Colonic mucosa (tissue), 4 donors: Measurements from ENCODE around the gene SLC6A20. TPM values are rescaled to one million over a fixed set of nuclear protein-coding genes. Genes with fewer than 3 reads are reported as not detected.

Source experiments
- DNase-seq: peaks from one replicate; pipeline ENCODE4 v3.0.0-alpha.2; 2020
- H3K27ac ChIP-seq: fragments of 200-600 bp; one replicate; pipeline ENCODE4 v1.8.0; 2021
- H3K27me3 ChIP-seq: fragments of 200-600 bp; one replicate; pipeline ENCODE4 v1.8.0; 2021
- H3K36me3 ChIP-seq: fragments of 200-600 bp; one replicate; pipeline ENCODE4 v1.8.0; 2021
- H3K4me1 ChIP-seq: fragments of 200-600 bp; one replicate; pipeline ENCODE4 v1.8.0; 2021; ENCODE audit warnings: mild to moderate bottlenecking
- H3K4me3 ChIP-seq: fragments of 200-600 bp; one replicate; pipeline ENCODE4 v1.8.0; 2021
- H3K9ac ChIP-seq, 2 donors: one replicate each; pipeline ENCODE4 v1.7.0; 2013; ENCODE audit warnings: control low read depth in 2 of 2, low read depth in 2 of 2, low read length in 2 of 2
- H3K9me3 ChIP-seq: fragments of 200-600 bp; one replicate; pipeline ENCODE4 v1.8.0; 2021
- CTCF ChIP-seq: fragments of 200-600 bp; IDR thresholded peaks from one replicate; pipeline ENCODE4 v1.8.0; 2022; ENCODE audit warnings: antibody characterized with exemption, mild to moderate bottlenecking
- intact Hi-C: fragments of 100-400 bp; cut with DNase I; formaldehyde crosslinking; loops from one replicate; pipeline ENCODE4 v1.14.1; 2022
- total RNA-seq, 2 donors: library from RNA; stranded (reverse); fragmentation: NEBNext Ultra II Directional in 1 of 2; extraction: Animal tissue kit (Norgen Biotek cat#: 25700) in 1 of 2; gene quantifications; one replicate each; pipeline ENCODE4 v1.2.1, GENCODE V29; 2021
- donor health status: healthy.
- donor health status: DM: no; HTN: no; CAD: no.
- donor health status: DM: no; HTN: no; CAD: no.

SLC6A20 gene
- total RNA-seq, 2 donors from 2014 or later: 4.2 to 4.4 TPM

DNA sequence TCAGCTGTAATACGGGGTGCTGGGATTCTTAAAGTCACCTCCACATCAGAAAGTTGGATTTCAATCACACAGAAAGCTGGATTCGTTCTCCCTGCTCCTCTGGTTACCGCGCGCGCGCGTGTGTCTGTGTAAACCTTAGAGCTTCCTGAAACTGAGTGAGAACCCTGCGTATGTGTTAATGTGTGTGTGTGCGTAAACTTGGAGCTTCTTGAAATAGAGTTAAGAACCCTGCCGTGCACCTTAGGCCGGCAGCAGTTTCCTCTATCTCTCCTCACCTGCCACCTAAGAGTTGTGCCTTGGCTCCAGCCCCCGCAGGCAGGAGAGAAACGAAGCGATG, 45.1 kb upstream of the SLC6A20 start:
- intact Hi-C loops: no loop called here
- TF ChIP-seq CTCF: no peak
- no peaks in the 10 kb centered on the region for H3K9me3 ChIP-seq
- H3K36me3 ChIP-seq: no peaks in the 10 kb centered on the region
- peak overlapping the region; percentile 98 for H3K4me3 ChIP-seq
- peak; percentile 35 for DNase-seq
- H3K4me1 ChIP-seq: peaks cover 3% of the 10 kb centered on the region
- H3K27me3 ChIP-seq: no peaks in the 10 kb centered on the region
- H3K27ac ChIP-seq: no peak overlapping the region
- H3K9ac ChIP-seq: peak overlapping the region; percentile 62 to 85

GRCh38 chr3:45838466-45838865, 42.1 kb upstream of the SLC6A20 start:
- Histone ChIP-seq H3K4me3 (no peak overlapping the region), H3K27ac (no peak overlapping the region), H3K4me1 (peaks cover 3% of the 10 kb centered on the region), H3K9ac (no peak overlapping the region), H3K36me3 (no peaks in the 10 kb centered on the region), H3K9me3 (no peaks in the 10 kb centered on the region), H3K27me3 (no peaks in the 10 kb centered on the region)
- DNase-seq: no peak
- TF ChIP-seq CTCF: no peak
- intact Hi-C loops: no loop called here

DNA sequence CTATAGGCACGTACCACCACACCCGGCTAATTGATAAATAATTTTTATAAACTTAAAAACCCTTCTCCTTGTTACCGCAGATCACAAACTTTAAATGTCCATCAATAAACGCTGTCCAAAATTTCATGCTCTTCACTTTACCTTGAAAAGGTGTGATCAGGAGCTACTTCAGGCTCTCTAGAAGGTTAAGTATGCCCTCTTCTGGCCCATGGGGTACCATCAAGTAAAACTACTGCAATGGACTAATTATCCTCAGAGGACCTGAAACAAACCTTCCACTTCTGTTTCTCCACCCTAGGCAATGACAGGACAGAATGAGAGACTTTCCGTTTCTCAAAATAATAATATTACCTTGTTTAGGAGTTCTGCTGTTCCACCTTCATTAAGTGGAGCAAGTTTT, 36.4 kb upstream of the SLC6A20 start:
- no peak overlapping the region for H3K27ac ChIP-seq
- H3K9me3 ChIP-seq: no peaks in the 10 kb centered on the region
- intact Hi-C loops: loop anchor here (2.0 kb wide), 1 partner anchor 72 kb away; no protein-coding TSS in a partner anchor
- no peak overlapping the region for H3K9ac ChIP-seq
- H3K4me3 ChIP-seq: no peak overlapping the region
- H3K27me3 ChIP-seq: no peaks in the 10 kb centered on the region
- TF ChIP-seq CTCF: no peak
- no peaks in the 10 kb centered on the region for H3K4me1 ChIP-seq
- DNase-seq: no peak
- peaks cover 4% of the 10 kb centered on the region for H3K36me3 ChIP-seq

- no peak for TF ChIP-seq CTCF
- Histone ChIP-seq H3K4me1 (no peaks in the 10 kb centered on the region), H3K9ac (no peak overlapping the region), H3K4me3 (no peak overlapping the region), H3K27me3 (no peaks in the 10 kb centered on the region), H3K27ac (no peak overlapping the region), H3K36me3 (peaks cover 4% of the 10 kb centered on the region), H3K9me3 (no peaks in the 10 kb centered on the region)
- DNase-seq: no peak
- intact Hi-C loops: no loop called here
Measured at GRCh38 chr3:45830121-45830520, 33.8 kb upstream of the SLC6A20 start.

DNA sequence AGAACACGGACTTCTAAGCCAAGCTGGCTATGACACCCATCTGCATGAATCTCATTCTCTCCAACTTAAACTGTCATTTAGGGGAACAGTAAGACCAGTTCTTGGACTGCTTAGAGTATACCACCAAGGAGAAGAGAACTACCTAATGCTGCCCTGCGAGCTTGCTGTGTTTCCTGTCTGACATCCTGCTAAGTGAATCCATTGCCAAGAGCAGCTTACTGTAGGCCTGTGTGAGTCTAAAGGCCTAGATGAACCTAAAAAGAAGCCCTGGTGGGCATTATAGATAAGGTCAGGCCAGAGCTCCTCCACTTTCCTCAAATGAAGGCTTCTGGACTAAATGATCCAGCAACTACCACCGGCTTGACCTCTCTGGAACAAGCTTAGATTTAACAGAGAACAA, 30.6 kb upstream of the SLC6A20 start:
- no peaks in the 10 kb centered on the region for H3K9me3 ChIP-seq

More for the DNA sequence above, 30.6 kb upstream of the SLC6A20 start:
- no peaks in the 10 kb centered on the region for H3K4me1 ChIP-seq
- H3K4me3 ChIP-seq: no peak overlapping the region
- no peak for TF ChIP-seq CTCF
- no peak overlapping the region for H3K27ac ChIP-seq
- peaks cover 9% of the 10 kb centered on the region for H3K36me3 ChIP-seq
- H3K9ac ChIP-seq: no peak overlapping the region
- no peak for DNase-seq
- no peaks in the 10 kb centered on the region for H3K27me3 ChIP-seq
- intact Hi-C loops: no loop called here
